IMR-90 (cell line): ENCODE results near the gene EIF4B. TPM values are rescaled to one million over a fixed set of nuclear protein-coding genes. Genes with fewer than 3 reads are reported as not detected.

Source experiments
- ATAC-seq: fragments of 200-7000 bp; cut with Tn5 transposase; 2 replicates; pipeline ENCODE4 v1.9.1; 2020; ENCODE audit warnings: low read depth, mild to moderate bottlenecking, moderate library complexity
- BruUV-seq: library from RNA; stranded (reverse); fragments of 400-500 nt; replicated peaks from 2 replicates; lab custom pipeline; 2021; lab: Mats Ljungman, UMichigan
- CTCF ChIA-PET: fragments of 300-600 bp; formaldehyde crosslinking; extraction: SDS; loops from one replicate; lab custom pipeline; 2021; ENCODE audit warnings: antibody characterized with exemption; lab: Yijun Ruan, JAX
- POLR2A ChIA-PET: fragments of 300-600 bp; sonication (Branson Sonifier 250); formaldehyde crosslinking; loops from one replicate; lab custom pipeline; 2022; ENCODE audit warnings: antibody characterized with exemption; ENCODE audit not compliant: unreplicated experiment; lab: Charles Lee
- DNase-seq: peaks from one replicate; pipeline ENCODE4 v3.0.0; 2013
- H2AFZ ChIP-seq: replicated peaks from 2 replicates; pipeline ENCODE3; 2013; ENCODE audit warnings: low read length, mild to moderate bottlenecking; ENCODE audit not compliant: poor library complexity
- H2AK5ac ChIP-seq: 2 replicates; pipeline ENCODE4 v1.6.1; 2013; ENCODE audit warnings: low read depth, low read length, inconsistent platforms
- H2AK9ac ChIP-seq: replicated peaks from 2 replicates; pipeline ENCODE3; 2013; ENCODE audit warnings: mild to moderate bottlenecking, low read depth, low read length, moderate library complexity; ENCODE audit not compliant: poor library complexity
- H2BK120ac ChIP-seq: 2 replicates; pipeline ENCODE4 v1.6.1; 2013; ENCODE audit warnings: low read depth, low read length, inconsistent platforms
- H2BK15ac ChIP-seq: 3 replicates; pipeline ENCODE4 v1.6.1; 2013; ENCODE audit warnings: low read depth, low read length, inconsistent platforms
- H2BK20ac ChIP-seq: 2 replicates; pipeline ENCODE4 v1.6.1; 2013; ENCODE audit warnings: low read depth, mild to moderate bottlenecking, inconsistent platforms, low read length, moderate library complexity
- H2BK5ac ChIP-seq: 2 replicates; pipeline ENCODE4 v1.6.1; 2013; ENCODE audit warnings: mild to moderate bottlenecking, low read depth, low read length, inconsistent platforms; ENCODE audit not compliant: poor library complexity, severe bottlenecking
- H3K14ac ChIP-seq: replicated peaks from 2 replicates; pipeline ENCODE4 v1.6.1; 2013; ENCODE audit warnings: low read depth, low read length, inconsistent platforms
- H3K18ac ChIP-seq: 2 replicates; pipeline ENCODE4 v1.6.1; 2013; ENCODE audit warnings: low read depth, low read length, control low read depth
- H3K23ac ChIP-seq: 2 replicates; pipeline ENCODE4 v1.6.1; 2013; ENCODE audit warnings: low read depth, low read length, inconsistent platforms
- H3K27ac ChIP-seq: 2 replicates; pipeline ENCODE4 v1.5.1; 2013; ENCODE audit warnings: mild to moderate bottlenecking, control low read depth, low read length; ENCODE audit not compliant: insufficient read depth
- H3K27me3 ChIP-seq: 2 replicates; pipeline ENCODE4 v1.6.1; 2013; ENCODE audit warnings: low read length; ENCODE audit not compliant: control insufficient read depth, insufficient read depth
- H3K36me3 ChIP-seq: 2 replicates; pipeline ENCODE4 v1.6.1; 2013; ENCODE audit warnings: low read length, mixed read lengths; ENCODE audit not compliant: control insufficient read depth, insufficient read depth
- H3K4ac ChIP-seq: 2 replicates; pipeline ENCODE4 v1.6.1; 2013; ENCODE audit warnings: low read depth, low read length, inconsistent platforms
- H3K4me1 ChIP-seq: 2 replicates; pipeline ENCODE4 v1.6.1; 2013; ENCODE audit warnings: low read length, mixed read lengths; ENCODE audit not compliant: control insufficient read depth, insufficient read depth
- H3K4me2 ChIP-seq: 2 replicates; pipeline ENCODE4 v1.6.1; 2013; ENCODE audit warnings: low read depth, mild to moderate bottlenecking, control low read depth, low read length, moderate library complexity
- H3K4me3 ChIP-seq: 2 replicates; pipeline ENCODE4 v1.5.1; 2013; ENCODE audit warnings: low read depth, mild to moderate bottlenecking, control low read depth, low read length, moderate library complexity; ENCODE audit not compliant: insufficient read depth
- H3K56ac ChIP-seq: 2 replicates; pipeline ENCODE4 v1.6.1; 2013; ENCODE audit warnings: low read length, inconsistent platforms; ENCODE audit not compliant: insufficient read depth; ENCODE audit errors: extremely low read depth
- H3K79me1 ChIP-seq, 2 experiments: 2 replicates each; pipeline ENCODE4 v1.6.1; 2013; ENCODE audit warnings: low read length in 2 of 2, inconsistent platforms in 1 of 2, low read depth in 1 of 2
- H3K9ac ChIP-seq: 2 replicates; pipeline ENCODE4 v1.6.1; 2013; ENCODE audit warnings: low read depth, low read length, control low read depth
- H3K9me1 ChIP-seq: 2 replicates; pipeline ENCODE4 v1.6.1; 2013; ENCODE audit warnings: low read length, inconsistent platforms; ENCODE audit not compliant: insufficient read depth
- H3K9me3 ChIP-seq: 2 replicates; pipeline ENCODE4 v1.6.1; 2013; ENCODE audit warnings: low read length; ENCODE audit not compliant: control insufficient read depth, insufficient read depth
- H4K20me1 ChIP-seq: 2 replicates; pipeline ENCODE4 v1.6.1; 2013; ENCODE audit warnings: low read length, inconsistent platforms; ENCODE audit not compliant: insufficient read depth
- H4K5ac ChIP-seq: 2 replicates; pipeline ENCODE4 v1.6.1; 2013; ENCODE audit warnings: mild to moderate bottlenecking, low read depth, low read length, control low read depth
- H4K8ac ChIP-seq, 2 experiments: 2 replicates each; pipeline ENCODE4 v1.6.1; 2013; ENCODE audit warnings: low read depth in 2 of 2, low read length in 2 of 2, control low read depth in 1 of 2, inconsistent platforms in 1 of 2
- H4K91ac ChIP-seq: 2 replicates; pipeline ENCODE4 v1.6.1; 2013; ENCODE audit warnings: low read depth, low read length, inconsistent platforms; ENCODE audit not compliant: insufficient read depth
- CTCF ChIP-seq: conservative IDR thresholded peaks from 2 replicates; pipeline ENCODE4 v1.5.1; 2012; ENCODE audit warnings: mild to moderate bottlenecking, low read depth, low read length, improper control_type of control experiment
- NFE2L2 ChIP-seq: fragments of 150-350 bp; IDR thresholded peaks from 2 replicates; pipeline ENCODE4 v1.6.1; 2016; ENCODE audit warnings: low read depth, mild to moderate bottlenecking, low read length
- RAD21 ChIP-seq: IDR thresholded peaks from 2 replicates; pipeline ENCODE4 v1.6.1; 2012; ENCODE audit warnings: low read length, improper control_type of control experiment
- SMC3 ChIP-seq: fragments of 150-350 bp; IDR thresholded peaks from 2 replicates; pipeline ENCODE4 v1.6.1; 2016; ENCODE audit warnings: low read depth, mild to moderate bottlenecking, antibody characterized with exemption, low read length, moderate library complexity
- USF2 ChIP-seq: fragments of 150-350 bp; IDR thresholded peaks from 2 replicates; pipeline ENCODE4 v1.6.1; 2017; ENCODE audit warnings: mild to moderate bottlenecking, antibody characterized with exemption, low read length, low read depth
- WGBS, 2 experiments: methylation state at CpG; one replicate each; pipeline versions ENCODE4 v1.1.5 to v1.1.7; 2013; ENCODE audit warnings: missing lambda C conversion rate in 2 of 2; ENCODE audit not compliant: insufficient read length in 1 of 2; ENCODE audit errors: extremely low coverage in 2 of 2; 5-methylcytosine and 5-hydroxymethylcytosine counted together
- dilution Hi-C: fragments of 300-500 bp; cut with HindIII; formaldehyde crosslinking; loops from one replicate; pipeline ENCODE4 v1.14.3; 2018; ENCODE audit warnings: low sequenced_read_pairs; ENCODE audit not compliant: unreplicated experiment
- in situ Hi-C: fragments of 300-500 bp; cut with MboI; formaldehyde crosslinking; loops from 3 replicates; pipeline ENCODE4 v1.14.3; 2019; ENCODE audit warnings: low sequenced_read_pairs, inconsistent platforms, mixed read lengths
- intact Hi-C: fragments of 100-400 bp; cut with micrococcal nuclease; formaldehyde crosslinking; loops from 2 replicates; pipeline ENCODE4 v1.10.0; 2022
- polyA plus RNA-seq, 3 experiments: library from polyadenylated mRNA; depleted of rRNA; stranded (reverse); fragments of >200 nt; gene quantifications; 2 replicates each; pipeline ENCODE4 v1.2.3, GENCODE V29; 2012; ENCODE audit warnings: low replicate concordance in 1 of 3
- total RNA-seq: library from RNA; depleted of rRNA; stranded (reverse); fragments of >200 nt; gene quantifications from 2 replicates; pipeline ENCODE4 v1.2.3, GENCODE V29; 2012

Gene EIF4B
- total and polyA plus RNA-seq, 2 of the 4 experiments (the other 2 are of a cell fraction): 313 to 671 TPM

- Histone ChIP-seq H3K4ac (peak overlapping the region; percentile 83), H2BK20ac (peak overlapping the region; percentile 89), H3K18ac (peak overlapping the region; percentile 20; the same call in 1 of the 2 replicates), H4K8ac (peak overlapping the region; percentile 2 to 81; a peak in 3 of 4 replicates), H3K4me2 (no peak overlapping the region), H3K79me1 (no peaks in the 10 kb centered on the region; a peak in 1 of 4 replicates), H3K27ac (peak overlapping the region; percentile 28), H3K4me1 (peaks cover 21% of the 10 kb centered on the region), H3K27me3 (no peaks in the 10 kb centered on the region), H2AFZ (peak overlapping the region; percentile 85), H2BK15ac (peak overlapping the region; percentile 85; the same call in 2 of the 3 replicates), H4K91ac (peak overlapping the region; percentile 77), H3K9ac (no peak overlapping the region), H4K20me1 (no peaks in the 10 kb centered on the region), H3K56ac (0 out of 2 replicates have a peak overlapping the region, but pooled peaks have one; percentile 60), H3K4me3 (no peak overlapping the region), H3K9me3 (no peaks in the 10 kb centered on the region), H2BK120ac (peak overlapping the region; percentile 87), H2AK9ac (peak overlapping the region; percentile 93), H2AK5ac (peak overlapping the region; percentile 78), H3K9me1 (peaks cover 28% of the 10 kb centered on the region), H4K5ac (peak overlapping the region; percentile 45; the same call in 1 of the 2 replicates), H3K14ac (peak overlapping the region; percentile 61), H2BK5ac (no peak overlapping the region), H3K23ac (peak overlapping the region; percentile 22), H3K36me3 (no peaks in the 10 kb centered on the region)
- ChIA-PET POLR2A (no interaction called here), CTCF (no interaction called here)
- intact Hi-C loops (no loop called here), in situ Hi-C loops (loop anchor here (5.0 to 10.0 kb wide), 2 partner anchors 89 to 821 kb away; no protein-coding TSS in a partner anchor), dilution Hi-C loops (loop anchor here (25.0 kb wide), 1 partner anchor 89 kb away; no protein-coding TSS in a partner anchor)
- BruUV-seq: no TSS peak
- peak; percentile 2; the same call in 1 of the 2 replicates for ATAC-seq
- DNase-seq: peak; percentile 27
- 23% methylated on average over 6 of the region's 11 CpGs; no CpG with 5 or more reads in 1 of the 2 experiments for WGBS, 2 experiments
- TF ChIP-seq RAD21 (peak; percentile 52), USF2 (no peak), SMC3 (peak; percentile 26; the same call in 1 of the 2 replicates), CTCF (peak; percentile 38), NFE2L2 (no peak)
These were observed 30.3 kb upstream of the EIF4B start for GRCh38 chr12:52975820-52976573.
